ENCODE results near the gene UCK2. TPM values are rescaled to one million over a fixed set of nuclear protein-coding genes. Genes with fewer than 3 reads are reported as not detected.

UCK2 gene
- total and polyA plus RNA-seq, 2 donors (not counting 3 experiments of a cell fraction or from before 2014, with no cell fraction given), result 62.3 to 74.7 TPM

DNA sequence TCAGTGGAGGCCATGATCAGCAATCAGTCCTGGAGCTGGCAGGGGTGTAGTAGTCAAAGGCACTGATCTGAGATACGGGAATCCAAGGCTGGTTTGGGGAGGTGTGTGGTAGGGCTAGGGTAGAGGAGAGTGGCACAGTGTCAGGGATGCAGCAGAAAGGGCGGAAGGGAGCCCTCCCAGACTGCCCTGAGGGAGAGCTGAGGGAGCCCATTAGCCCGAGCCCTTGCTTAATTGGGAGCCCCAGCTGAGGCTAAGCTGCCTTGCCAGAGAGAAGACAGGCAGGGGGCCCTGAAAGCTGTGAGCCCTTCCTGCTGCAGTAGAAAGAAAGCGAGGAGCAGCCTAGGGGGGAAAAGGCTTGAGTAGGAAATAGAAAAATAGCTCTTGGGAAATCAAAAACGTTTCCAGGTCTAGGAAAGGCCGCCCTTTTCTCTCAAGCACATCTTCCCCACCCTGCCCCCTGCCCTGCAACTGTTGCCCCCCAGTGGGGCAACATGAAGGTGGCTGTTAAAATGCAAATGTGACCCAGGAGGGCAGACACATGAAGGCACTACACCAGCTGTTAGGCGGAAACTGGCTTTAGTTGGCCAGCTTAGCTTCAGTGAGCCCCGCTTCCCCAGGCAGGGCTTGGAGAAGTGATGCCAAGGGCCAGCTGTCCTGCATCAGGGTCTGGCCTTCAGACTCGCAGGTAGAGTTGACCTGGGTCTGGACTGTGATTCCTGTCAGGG is 106.2 kb downstream of the UCK2 start:
- TF ChIP-seq MYC (IDR thresholded peaks at IDR 0.05; ENCODE audit: low read depth, low read length) (no peak), POLR2AphosphoS5 (IDR thresholded peaks at IDR 0.05; ENCODE audit: insufficient read depth, low read depth, low read length) (no peak), GATA2 (IDR thresholded peaks at IDR 0.05; ENCODE audit: insufficient read depth, insufficient read length, low read depth, low read length) (no peak), POLR2A (IDR thresholded peaks at IDR 0.05; ENCODE audit: low read depth, low read length) (no peak), EZH2 (IDR thresholded peaks at IDR 0.05; ENCODE audit: borderline replicate concordance, low read depth, low read length, severe bottlenecking) (no peak), FOS (IDR thresholded peaks at IDR 0.05; ENCODE audit: borderline replicate concordance, insufficient read depth, low read length) (no peak), JUN (IDR thresholded peaks at IDR 0.05; ENCODE audit: borderline replicate concordance, insufficient read depth, insufficient read length, low read depth) (no peak)
- TF ChIP-seq, protein P1, sequence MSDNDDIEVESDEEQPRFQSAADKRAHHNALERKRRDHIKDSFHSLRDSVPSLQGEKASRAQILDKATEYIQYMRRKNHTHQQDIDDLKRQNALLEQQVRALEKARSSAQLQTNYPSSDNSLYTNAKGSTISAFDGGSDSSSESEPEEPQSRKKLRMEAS (IDR thresholded peaks at IDR 0.05; ENCODE audit: insufficient read depth, insufficient read length), result no peak
- TF ChIP-seq, protein P2, sequence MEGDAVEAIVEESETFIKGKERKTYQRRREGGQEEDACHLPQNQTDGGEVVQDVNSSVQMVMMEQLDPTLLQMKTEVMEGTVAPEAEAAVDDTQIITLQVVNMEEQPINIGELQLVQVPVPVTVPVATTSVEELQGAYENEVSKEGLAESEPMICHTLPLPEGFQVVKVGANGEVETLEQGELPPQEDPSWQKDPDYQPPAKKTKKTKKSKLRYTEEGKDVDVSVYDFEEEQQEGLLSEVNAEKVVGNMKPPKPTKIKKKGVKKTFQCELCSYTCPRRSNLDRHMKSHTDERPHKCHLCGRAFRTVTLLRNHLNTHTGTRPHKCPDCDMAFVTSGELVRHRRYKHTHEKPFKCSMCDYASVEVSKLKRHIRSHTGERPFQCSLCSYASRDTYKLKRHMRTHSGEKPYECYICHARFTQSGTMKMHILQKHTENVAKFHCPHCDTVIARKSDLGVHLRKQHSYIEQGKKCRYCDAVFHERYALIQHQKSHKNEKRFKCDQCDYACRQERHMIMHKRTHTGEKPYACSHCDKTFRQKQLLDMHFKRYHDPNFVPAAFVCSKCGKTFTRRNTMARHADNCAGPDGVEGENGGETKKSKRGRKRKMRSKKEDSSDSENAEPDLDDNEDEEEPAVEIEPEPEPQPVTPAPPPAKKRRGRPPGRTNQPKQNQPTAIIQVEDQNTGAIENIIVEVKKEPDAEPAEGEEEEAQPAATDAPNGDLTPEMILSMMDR (IDR thresholded peaks at IDR 0.05; ENCODE audit: extremely low read depth in 1 of 2, insufficient read depth in 1 of 2, low read depth in 1 of 2, low read length in 2 of 2), result no peak
- no TSS peak for BruUV-seq (replicated peaks)
- no peaks in the 10 kb centered on the region for H3K4me1 ChIP-seq (ENCODE audit: control insufficient read depth, extremely low read depth, insufficient read depth, low read length)
- H3K9me3 ChIP-seq (replicated peaks; ENCODE audit: control insufficient read depth, insufficient read depth, low read length), result no peaks in the 10 kb centered on the region
- H3K27ac ChIP-seq (ENCODE audit: insufficient read depth, low read depth, low read length), result no peak overlapping the region
- no peaks in the 10 kb centered on the region for H3K9me1 ChIP-seq (replicated peaks; ENCODE audit: control insufficient read depth, extremely low read depth, insufficient read depth, low read length)
- H3K9ac ChIP-seq (replicated peaks; ENCODE audit: extremely low read depth, insufficient read depth, low read length), result no peak overlapping the region
- H3K27me3 ChIP-seq (ENCODE audit: control insufficient read depth in 2 of 2, insufficient read depth in 2 of 2, low read length in 2 of 2), result no peaks in the 10 kb centered on the region
- dilution Hi-C loops (cut with MboI; ENCODE audit: extremely low pct_ligation_motif_present, low sequenced_read_pairs), result no loop called here
- no peaks in the 10 kb centered on the region for H3K36me3 ChIP-seq (ENCODE audit: control insufficient read depth in 2 of 2, extremely low read depth in 1 of 2, insufficient read depth in 2 of 2, low read length in 2 of 2)
- no peak overlapping the region for H3K4me3 ChIP-seq (replicated peaks in 1 of 3; ENCODE audit: insufficient read depth in 1 of 3, low read depth in 1 of 3, low read length in 3 of 3)
- H2AFZ ChIP-seq (ENCODE audit: low read depth, low read length), result no peak overlapping the region
- CTCF ChIA-PET, result interaction anchor here (5.0 kb wide), 1 partner anchor 8 kb away, joined by 37 read pairs; no protein-coding TSS in a partner anchor
- intact Hi-C loops (cut with micrococcal nuclease), result no loop called here
- no peaks in the 10 kb centered on the region for H4K20me1 ChIP-seq (replicated peaks; ENCODE audit: control insufficient read depth, extremely low read depth, insufficient read depth, low read length)
- POLR2A ChIA-PET, result no interaction called here
- H3K4me2 ChIP-seq (ENCODE audit: insufficient read depth, low read length), result no peak overlapping the region
- DNase-seq (ENCODE audit: low read depth, low spot score) (no peak), FAIRE-seq (no peak)
- no peaks in the 10 kb centered on the region for H3K79me2 ChIP-seq (ENCODE audit: control insufficient read depth, insufficient read depth, low read length)
